ENCODE results near the gene GRHL3. TPM values are rescaled to one million over a fixed set of nuclear protein-coding genes. Genes with fewer than 3 reads are reported as not detected.

GRHL3 gene
- total and polyA plus RNA-seq, 5 donors from 2014 or later: not detected

- no peaks in the 10 kb centered on the region for H3K9me3 Mint-ChIP-seq
- H3K27me3 Mint-ChIP-seq: no peaks in the 10 kb centered on the region
- no peak for DNase-seq
- H3K27ac ChIP-seq (ENCODE audit: insufficient read depth, low read length, poor library complexity, severe bottlenecking): no peak overlapping the region
- no peak overlapping the region for H3K4me3 Mint-ChIP-seq
- no peak overlapping the region for H3K4me3 ChIP-seq (ENCODE audit: low read depth, low read length)
- peaks cover 13% of the 10 kb centered on the region for H3K36me3 Mint-ChIP-seq
- no peak for ATAC-seq (ENCODE audit: low read depth in 2 of 2)
- peaks cover 0 to 4% (median 1%) of the 10 kb centered on the region in 4 donors for H3K4me1 Mint-ChIP-seq
- no peaks in the 10 kb centered on the region for H3K27me3 ChIP-seq (ENCODE audit: control insufficient read depth, insufficient read depth, low read length)
- H3K4me1 ChIP-seq (ENCODE audit: control insufficient read depth, insufficient read depth, low read length, poor library complexity, severe bottlenecking): no peaks in the 10 kb centered on the region
- no peak overlapping the region for H3K27ac Mint-ChIP-seq
- no peaks in the 10 kb centered on the region for H3K36me3 ChIP-seq (ENCODE audit: control insufficient read depth, insufficient read depth, low read length)
- no peaks in the 10 kb centered on the region for H3K9me3 ChIP-seq (ENCODE audit: control insufficient read depth in 2 of 2, low read length in 2 of 2)
These were observed 80.9 kb downstream of the GRHL3 start for GRCh38 chr1:24400065-24400464.

GRCh38 chr1:24403806-24404205 lies 84.6 kb downstream of the GRHL3 start:
- Histone ChIP-seq H3K9me3 (ENCODE audit: control insufficient read depth in 2 of 2, low read length in 2 of 2) (no peaks in the 10 kb centered on the region), H3K4me1 (ENCODE audit: control insufficient read depth, insufficient read depth, low read length, poor library complexity, severe bottlenecking) (no peaks in the 10 kb centered on the region), H3K4me3 (ENCODE audit: low read depth, low read length) (no peak overlapping the region), H3K27ac (ENCODE audit: insufficient read depth, low read length, poor library complexity, severe bottlenecking) (no peak overlapping the region), H3K27me3 (ENCODE audit: control insufficient read depth, insufficient read depth, low read length) (no peaks in the 10 kb centered on the region), H3K36me3 (ENCODE audit: control insufficient read depth, insufficient read depth, low read length) (no peaks in the 10 kb centered on the region)
- peaks cover 13% of the 10 kb centered on the region for H3K36me3 Mint-ChIP-seq
- H3K27ac Mint-ChIP-seq: no peak overlapping the region
- no peaks in the 10 kb centered on the region for H3K27me3 Mint-ChIP-seq
- ATAC-seq (ENCODE audit: low read depth in 2 of 2) (no peak), DNase-seq (no peak)
- H3K9me3 Mint-ChIP-seq: no peaks in the 10 kb centered on the region
- peaks cover 0 to 4% (median 1%) of the 10 kb centered on the region in 4 donors for H3K4me1 Mint-ChIP-seq
- H3K4me3 Mint-ChIP-seq: no peak overlapping the region

Other genes starting within 250 kb of the GRHL3 start
- gene MYOM3, start 207.2 kb upstream of the GRHL3 start, total RNA-seq: not detected
- gene MYOM3, start 207.2 kb upstream of the GRHL3 start, polyA plus RNA-seq: not detected
- not detected for gene IL22RA1, start 176.2 kb upstream of the GRHL3 start, total RNA-seq
- not detected for gene IL22RA1, start 176.2 kb upstream of the GRHL3 start, polyA plus RNA-seq
- 2.8 TPM for gene IFNLR1, start 132.1 kb upstream of the GRHL3 start, total RNA-seq
- gene IFNLR1, start 132.1 kb upstream of the GRHL3 start, polyA plus RNA-seq: 1 to 10 TPM in 1 of 4 donors, under 1 TPM in 3; 0.36 to 1.4 (median 0.59) TPM
- 3.4 TPM for gene STPG1, start 94.4 kb downstream of the GRHL3 start, total RNA-seq
- gene STPG1, start 94.4 kb downstream of the GRHL3 start, polyA plus RNA-seq: 1 to 10 TPM; 1.1 to 5.3 (median 2.7) TPM
- gene NIPAL3, start 96.4 kb downstream of the GRHL3 start, total RNA-seq: 57.0 TPM
- 10 to 100 TPM; 62.1 to 70.2 (median 65.2) TPM for gene NIPAL3, start 96.4 kb downstream of the GRHL3 start, polyA plus RNA-seq
- 172 TPM for gene RCAN3, start 183.5 kb downstream of the GRHL3 start, total RNA-seq
- 100 to 1,000 TPM; 126 to 146 (median 133) TPM for gene RCAN3, start 183.5 kb downstream of the GRHL3 start, polyA plus RNA-seq
- not detected for gene NCMAP, start 236.7 kb downstream of the GRHL3 start, total RNA-seq
- under 1 TPM in 1 of 4 donors, not detected in 3; 0.34 TPM for gene NCMAP, start 236.7 kb downstream of the GRHL3 start, polyA plus RNA-seq

All from CD4-positive, CD25-positive, alpha-beta regulatory T cell (primary cell).